GM12891 (cell line): ENCODE measurements around the gene RGL4.

Experiments used
- POLR2A ChIP-seq: IDR thresholded peaks from 2 replicates; pipeline ENCODE4 v1.6.1; 2011; ENCODE audit warnings: low read depth, low read length, control low read depth
- POLR2AphosphoS5 ChIP-seq: IDR thresholded peaks from 2 replicates; pipeline ENCODE4 v1.6.1; 2011; ENCODE audit warnings: low read depth, low read length, control low read depth
- POU2F2 ChIP-seq: IDR thresholded peaks from 2 replicates; pipeline ENCODE4 v1.6.1; 2011; ENCODE audit warnings: low read depth, mild to moderate bottlenecking, control low read depth, low read length, moderate library complexity
- SPI1 ChIP-seq: IDR thresholded peaks from 2 replicates; pipeline ENCODE4 v1.6.1; 2011; ENCODE audit warnings: low read depth, low read length, control low read depth
- TAF1 ChIP-seq: IDR thresholded peaks from 2 replicates; pipeline ENCODE4 v1.6.1; 2011; ENCODE audit warnings: low read depth, low read length, control low read depth

GRCh38 chr22:23692598-23693291 is 1.9 kb downstream of the RGL4 start:
- TF ChIP-seq TAF1 (no peak), POLR2A (no peak), POLR2AphosphoS5 (no peak), POU2F2 (no peak), SPI1 (no peak)
